ENCODE results near the gene LRRC74B.

The LRRC74B gene

GRCh38 chr22:21073482-21073881 lies 27.7 kb downstream of the LRRC74B start:
- no peak for TF ChIP-seq CTCF (conservative IDR thresholded peaks at IDR 0.05)
- no peak for TF ChIP-seq ZFX (IDR thresholded peaks at IDR 0.05)
- H3K27ac ChIP-seq, result no peak overlapping the region

GRCh38 chr22:21074102-21074715 lies 28.5 kb downstream of the LRRC74B start:
- H3K27ac ChIP-seq, result no peak overlapping the region
- no peak for TF ChIP-seq CTCF (conservative IDR thresholded peaks at IDR 0.05)
- no peak for TF ChIP-seq ZFX (IDR thresholded peaks at IDR 0.05)

- H3K27ac ChIP-seq, result no peak overlapping the region
- TF ChIP-seq ZFX (IDR thresholded peaks at IDR 0.05), result no peak
- TF ChIP-seq CTCF (conservative IDR thresholded peaks at IDR 0.05), result no peak
These were observed 29.9 kb downstream of the LRRC74B start for GRCh38 chr22:21075516-21076138.

GRCh38 chr22:21076912-21077625 lies 31.3 kb downstream of the LRRC74B start:
- no peak overlapping the region for H3K27ac ChIP-seq
- TF ChIP-seq CTCF (conservative IDR thresholded peaks at IDR 0.05) (no peak), ZFX (IDR thresholded peaks at IDR 0.05) (no peak)

- H3K27ac ChIP-seq, result no peak overlapping the region
- TF ChIP-seq ZFX (IDR thresholded peaks at IDR 0.05) (no peak), CTCF (conservative IDR thresholded peaks at IDR 0.05) (no peak)
These were observed 32.2 kb downstream of the LRRC74B start for GRCh38 chr22:21077884-21078508.

GRCh38 chr22:21078916-21079315 lies 33.2 kb downstream of the LRRC74B start:
- TF ChIP-seq ZFX (IDR thresholded peaks at IDR 0.05), result no peak
- no peak for TF ChIP-seq CTCF (conservative IDR thresholded peaks at IDR 0.05)
- no peak overlapping the region for H3K27ac ChIP-seq

- TF ChIP-seq ZFX (IDR thresholded peaks at IDR 0.05) (no peak), CTCF (conservative IDR thresholded peaks at IDR 0.05) (no peak)
- no peak overlapping the region for H3K27ac ChIP-seq
These were observed 33.7 kb downstream of the LRRC74B start for GRCh38 chr22:21079493-21079892.
